ENCODE measurements around the gene FAM53B.

DNA sequence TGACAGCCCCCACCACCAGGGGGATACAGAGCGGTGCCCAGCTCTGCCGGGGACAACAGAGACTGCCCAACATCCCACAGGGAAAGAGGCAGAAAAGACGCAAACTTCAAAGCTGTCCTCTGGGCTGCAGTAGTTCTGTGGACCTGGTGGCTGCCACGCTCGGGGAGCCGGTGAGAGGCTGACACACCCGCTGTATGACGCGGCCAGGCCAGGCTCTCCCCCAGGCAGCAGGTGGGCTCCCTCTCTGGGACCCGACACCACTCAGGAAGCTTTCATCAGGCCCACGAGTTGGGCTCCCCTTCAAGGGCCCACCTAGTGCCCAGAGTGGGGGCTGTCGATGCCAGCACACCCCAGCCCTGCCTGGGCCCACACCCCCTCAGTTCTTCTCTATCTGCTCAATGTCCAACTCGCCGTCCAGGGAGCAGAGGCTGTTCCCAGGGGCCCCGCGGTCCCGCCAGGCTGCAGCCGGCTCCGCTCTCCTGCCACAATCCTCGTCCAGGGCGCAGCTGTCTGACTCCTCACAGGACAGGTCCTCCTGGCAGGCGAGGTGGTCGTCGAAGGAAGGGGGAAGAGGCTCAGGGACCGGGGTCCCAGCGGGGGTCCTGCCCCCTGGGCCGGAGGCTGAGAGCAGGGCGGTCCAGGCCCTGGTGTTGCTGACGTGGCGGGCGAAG, 121.2 kb downstream of the FAM53B start:
- no peak for TF ChIP-seq POLR2A (IDR thresholded peaks at IDR 0.05; ENCODE audit: low read length)
- TF ChIP-seq GATA1 (IDR thresholded peaks at IDR 0.05; ENCODE audit: low read depth, low read length): no peak

Data from erythroblast (primary cell).